ENCODE data around the gene MYO1G.

- TF ChIP-seq CTCF (IDR thresholded peaks at IDR 0.05; ENCODE audit: insufficient read depth, low read length) = no peak
- no peak for TF ChIP-seq POLR2AphosphoS5 (IDR thresholded peaks at IDR 0.05; ENCODE audit: low read depth)
- no peak for TF ChIP-seq REST (IDR thresholded peaks at IDR 0.05; ENCODE audit: insufficient replicate concordance, low read depth)
- no peak for TF ChIP-seq GABPA (IDR thresholded peaks at IDR 0.05; ENCODE audit: low read depth)
- no peak for TF ChIP-seq SPI1 (IDR thresholded peaks at IDR 0.05; ENCODE audit: borderline replicate concordance, low read depth)
Measured at GRCh38 chr7:44935583-44935982, 43.2 kb downstream of the MYO1G start.

Measured in HL-60 (cell line).